Liver (tissue), 9 donors: ENCODE measurements around the gene TEX53. TPM values are rescaled to one million over a fixed set of nuclear protein-coding genes. Genes with fewer than 3 reads are reported as not detected.

Experiments
- DNase-seq: peaks from one replicate; pipeline ENCODE4 v3.0.0-alpha.2; 2017; ENCODE audit warnings: low spot score
- H3K27ac ChIP-seq, 2 donors: one replicate each; pipeline ENCODE4 v1.7.0; 2013; ENCODE audit warnings: inconsistent platforms in 2 of 2, low read length in 2 of 2, control low read depth in 1 of 2, low read depth in 1 of 2, mild to moderate bottlenecking in 1 of 2
- H3K27me3 ChIP-seq, 4 donors: one replicate each; pipeline versions ENCODE4 v1.6.1 to v1.7.0; 2013; ENCODE audit warnings: low read length in 3 of 4, inconsistent platforms in 1 of 4, mild to moderate bottlenecking in 1 of 4, moderate library complexity in 1 of 4; ENCODE audit not compliant: control insufficient read depth in 4 of 4, insufficient read depth in 4 of 4
- H3K36me3 ChIP-seq, 4 donors: one replicate each; pipeline versions ENCODE4 v1.6.1 to v1.7.0; 2013; ENCODE audit warnings: low read length in 3 of 4, mild to moderate bottlenecking in 3 of 4, low read depth in 1 of 4, moderate library complexity in 1 of 4; ENCODE audit not compliant: control insufficient read depth in 4 of 4, insufficient read depth in 3 of 4
- H3K4me1 ChIP-seq, 4 donors: one replicate each; pipeline versions ENCODE4 v1.6.1 to v1.7.0; 2013; ENCODE audit warnings: low read length in 3 of 4, mild to moderate bottlenecking in 3 of 4, moderate library complexity in 1 of 4; ENCODE audit not compliant: control insufficient read depth in 4 of 4, insufficient read depth in 4 of 4
- H3K4me3 ChIP-seq, 3 donors: one replicate each; pipeline versions ENCODE4 v1.6.1 to v1.7.0; 2013; ENCODE audit warnings: low read length in 3 of 3, control low read depth in 1 of 3, low read depth in 1 of 3, mild to moderate bottlenecking in 1 of 3
- H3K9ac ChIP-seq, 2 donors: one replicate each; pipeline ENCODE4 v1.7.0; 2013; ENCODE audit warnings: low read length in 2 of 2, mild to moderate bottlenecking in 2 of 2, moderate library complexity in 2 of 2, control low read depth in 1 of 2, low read depth in 1 of 2
- H3K9me3 ChIP-seq, 4 donors: one replicate each; pipeline versions ENCODE4 v1.6.1 to v1.7.0; 2013; ENCODE audit warnings: low read length in 3 of 4; ENCODE audit not compliant: control insufficient read depth in 4 of 4
- ATF3 ChIP-seq: IDR thresholded peaks from 2 replicates; pipeline ENCODE4 v1.6.1; 2016; ENCODE audit warnings: antibody characterized with exemption
- CTCF ChIP-seq: fragments of 150-350 bp; IDR thresholded peaks from 2 replicates; pipeline ENCODE4 v1.5.1; 2017; ENCODE audit warnings: improper control_type of control experiment, low read depth, low read length; ENCODE audit not compliant: missing input control
- EGR1 ChIP-seq, 2 donors: IDR thresholded peaks; 2 replicates each; pipeline ENCODE4 v1.6.1; 2016 to 2018; ENCODE audit warnings: antibody characterized with exemption in 2 of 2, low read depth in 2 of 2
- FOXA1 ChIP-seq: IDR thresholded peaks from 2 replicates; pipeline ENCODE4 v1.6.1; 2016; ENCODE audit warnings: antibody characterized with exemption
- FOXA2 ChIP-seq: IDR thresholded peaks from 2 replicates; pipeline ENCODE4 v1.6.1; 2016; ENCODE audit warnings: antibody characterized with exemption
- GABPA ChIP-seq, 2 donors: IDR thresholded peaks in 1 of 2; conservative IDR thresholded peaks in 1 of 2; 2 replicates each; pipeline ENCODE4 v1.6.1; 2016; ENCODE audit warnings: antibody characterized with exemption in 2 of 2, mild to moderate bottlenecking in 1 of 2, moderate library complexity in 1 of 2
- HNF4A ChIP-seq, 2 donors: conservative IDR thresholded peaks; 2 replicates each; pipeline ENCODE4 v1.6.1; 2016; ENCODE audit warnings: antibody characterized with exemption in 2 of 2, mild to moderate bottlenecking in 2 of 2
- HNF4G ChIP-seq: IDR thresholded peaks from 2 replicates; pipeline ENCODE4 v1.6.1; 2016; ENCODE audit warnings: antibody characterized with exemption
- JUND ChIP-seq, 2 donors: IDR thresholded peaks; 2 replicates each; pipeline ENCODE4 v1.6.1; 2016; ENCODE audit warnings: antibody characterized with exemption in 2 of 2
- MAX ChIP-seq: IDR thresholded peaks from 2 replicates; pipeline ENCODE4 v1.6.1; 2016; ENCODE audit warnings: antibody characterized with exemption
- NR2F2 ChIP-seq: IDR thresholded peaks from 2 replicates; pipeline ENCODE4 v1.6.1; 2016; ENCODE audit warnings: antibody characterized with exemption
- RAD21 ChIP-seq, 2 donors: IDR thresholded peaks; 2 replicates each; pipeline ENCODE4 v1.6.1; 2016; ENCODE audit warnings: antibody characterized with exemption in 2 of 2, mild to moderate bottlenecking in 2 of 2
- RXRA ChIP-seq, 2 donors: IDR thresholded peaks; 2 replicates each; pipeline ENCODE4 v1.6.1; 2017 to 2018; ENCODE audit warnings: antibody characterized with exemption in 2 of 2, mild to moderate bottlenecking in 1 of 2
- SP1 ChIP-seq: IDR thresholded peaks from 2 replicates; pipeline ENCODE4 v1.6.1; 2018; ENCODE audit warnings: antibody characterized with exemption, mild to moderate bottlenecking
- TAF1 ChIP-seq: conservative IDR thresholded peaks from 2 replicates; pipeline ENCODE4 v1.6.1; 2016; ENCODE audit warnings: antibody characterized with exemption, mild to moderate bottlenecking
- ZBTB33 ChIP-seq: IDR thresholded peaks from 2 replicates; pipeline ENCODE4 v1.6.1; 2016; ENCODE audit warnings: antibody characterized with exemption
- WGBS: extraction: QIAGEN DNeasy Blood & Tissue Kit; methylation state at CpG from one replicate; pipeline ENCODE4 v1.1.7; 2013; 5-methylcytosine and 5-hydroxymethylcytosine counted together
- polyA plus RNA-seq, 2 donors: library from polyadenylated mRNA; stranded (reverse) in 1 of 2; unstranded in 1 of 2; fragments of 200-250 nt in 1 of 2; fragments of >200 nt in 1 of 2; fragmentation: Nextera tagmentation in 1 of 2; extraction: Ambion mirVana in 1 of 2; gene quantifications; one replicate each; pipeline versions ENCODE4 v1.2.1 to v1.2.3, GENCODE V29; 2013 to 2015
- total RNA-seq, 2 donors: library from RNA; depleted of rRNA; stranded (reverse); fragments of >200 nt; gene quantifications; one replicate each; pipeline ENCODE4 v1.2.3, GENCODE V29; 2014
- donor health status: healthy.
- donor health status: healthy.
- donor health status: healthy.
- donor health status: healthy.
- donor health status: healthy.

TEX53 gene
- total and polyA plus RNA-seq, 4 donors: not detected

- no peak overlapping the region for H3K27ac ChIP-seq
- no peaks in the 10 kb centered on the region for H3K36me3 ChIP-seq
- H3K9me3 ChIP-seq: no peaks in the 10 kb centered on the region
- no peak overlapping the region for H3K4me3 ChIP-seq
- TF ChIP-seq GABPA (IDR thresholded peaks at IDR 0.05 in 1 of 2, conservative IDR thresholded peaks at IDR 0.05 in 1 of 2) (no peak), FOXA1 (no peak), EGR1 (IDR thresholded peaks at IDR 0.05; ENCODE audit: low read depth in 2 of 2) (no peak), HNF4G (no peak), RAD21 (IDR thresholded peaks at IDR 0.05) (no peak), SP1 (no peak), ATF3 (no peak), CTCF (no peak), HNF4A (conservative IDR thresholded peaks at IDR 0.05) (no peak), NR2F2 (no peak), RXRA (IDR thresholded peaks at IDR 0.05) (no peak), MAX (no peak), TAF1 (no peak)
- H3K27me3 ChIP-seq: no peaks in the 10 kb centered on the region
- H3K9ac ChIP-seq: no peak overlapping the region
- WGBS: 83% methylated on average over 7 of the region's 7 CpGs
- DNase-seq: no peak
- no peaks in the 10 kb centered on the region for H3K4me1 ChIP-seq
These were observed 39.4 kb upstream of the TEX53 start for GRCh38 chr9:114696814-114697544.

GRCh38 chr9:114695948-114696347 lies 38.3 kb upstream of the TEX53 start:
- no peak overlapping the region for H3K27ac ChIP-seq
- WGBS: 42% methylated on average over 2 of the region's 2 CpGs
- TF ChIP-seq EGR1 (IDR thresholded peaks at IDR 0.05; ENCODE audit: low read depth in 2 of 2) (no peak), SP1 (no peak), ZBTB33 (no peak), RAD21 (IDR thresholded peaks at IDR 0.05) (no peak), NR2F2 (no peak), FOXA2 (no peak), GABPA (IDR thresholded peaks at IDR 0.05 in 1 of 2, conservative IDR thresholded peaks at IDR 0.05 in 1 of 2) (no peak), RXRA (IDR thresholded peaks at IDR 0.05) (no peak), ATF3 (no peak), JUND (IDR thresholded peaks at IDR 0.05) (no peak), HNF4A (conservative IDR thresholded peaks at IDR 0.05) (no peak)
- DNase-seq: no peak
- H3K4me1 ChIP-seq: no peaks in the 10 kb centered on the region
- no peaks in the 10 kb centered on the region for H3K27me3 ChIP-seq
- no peaks in the 10 kb centered on the region for H3K36me3 ChIP-seq
- no peak overlapping the region for H3K9ac ChIP-seq
- H3K4me3 ChIP-seq: no peak overlapping the region
- H3K9me3 ChIP-seq: no peaks in the 10 kb centered on the region
